ENCODE data around the gene ATP6V1E1. TPM values are rescaled to one million over a fixed set of nuclear protein-coding genes. Genes with fewer than 3 reads are reported as not detected.

Gene ATP6V1E1
- total RNA-seq, 1 experiment from 2014 or later: 89.2 TPM

- H3K27ac Mint-ChIP-seq: no peak overlapping the region; a peak in 1 of 7 replicates
Observed at GRCh38 chr22:17633998-17634323, 5.4 kb upstream of the ATP6V1E1 start.

More at GRCh38 chr22:17633998-17634323, 5.4 kb upstream of the ATP6V1E1 start:
- H3K4me1 Mint-ChIP-seq: peaks cover 6 to 13% of the 10 kb centered on the region in 2 experiments
- Histone ChIP-seq H3K14ac (ENCODE audit: insufficient read depth, low read length) (no peak overlapping the region), H3K27ac (ENCODE audit: insufficient read length, low read depth, low read length) (no peak overlapping the region), H3K79me2 (ENCODE audit: insufficient read depth, low read length) (no peaks in the 10 kb centered on the region), H2AK5ac (ENCODE audit: insufficient read length, low read length) (no peak overlapping the region), H3K56ac (ENCODE audit: insufficient read length, low read depth, low read length) (no peak overlapping the region), H3K27me3 (ENCODE audit: insufficient read depth, low read length) (no peaks in the 10 kb centered on the region), H4K8ac (replicated peaks; ENCODE audit: insufficient read length, low read depth, low read length) (no peak overlapping the region), H3K23me2 (ENCODE audit: insufficient read length, low read depth, low read length, poor library complexity, severe bottlenecking) (no peaks in the 10 kb centered on the region), H2BK15ac (ENCODE audit: low read depth, low read length) (no peak overlapping the region), H3K23ac (ENCODE audit: insufficient read length, low read depth, low read length) (no peak overlapping the region), H3K9me3 (ENCODE audit: control insufficient read depth, low read depth, low read length) (no peaks in the 10 kb centered on the region), H3K18ac (ENCODE audit: insufficient read length, low read depth, low read length) (no peak overlapping the region), H3K4me1 (ENCODE audit: insufficient read depth, low read length) (no peaks in the 10 kb centered on the region; the same call in 1 of the 2 replicates), H3K9ac (ENCODE audit: extremely low read depth, insufficient read length, low read length) (no peak overlapping the region), H2BK12ac (ENCODE audit: insufficient read length, low read depth, low read length) (no peak overlapping the region), H2BK5ac (ENCODE audit: insufficient read length, low read length) (no peak overlapping the region), H3K79me1 (ENCODE audit: insufficient read depth, low read depth, low read length, poor library complexity, severe bottlenecking) (no peaks in the 10 kb centered on the region), H3K4me2 (ENCODE audit: insufficient read depth, insufficient read length, low read length) (no peak overlapping the region), H2BK20ac (ENCODE audit: low read depth, low read length, poor library complexity, severe bottlenecking) (no peak overlapping the region), H4K5ac (ENCODE audit: insufficient read length, low read depth, low read length) (no peak overlapping the region), H2AFZ (ENCODE audit: low read length) (no peak overlapping the region), H2BK120ac (ENCODE audit: low read depth, low read length, poor library complexity, severe bottlenecking) (no peak overlapping the region), H4K91ac (ENCODE audit: insufficient read length, low read depth, low read length) (no peak overlapping the region), H3K4ac (ENCODE audit: low read depth, low read length) (no peak overlapping the region), H3T11ph (ENCODE audit: low read length) (no peak overlapping the region), H4K20me1 (ENCODE audit: control insufficient read depth, insufficient read depth, insufficient read length) (no peaks in the 10 kb centered on the region)
- H3K4me3 Mint-ChIP-seq: no peak overlapping the region
- TF ChIP-seq CTCF (conservative IDR thresholded peaks at IDR 0.05): no peak
- H3K27me3 Mint-ChIP-seq (ENCODE audit: low read depth): no peaks in the 10 kb centered on the region
- no peaks in the 10 kb centered on the region for H3K36me3 Mint-ChIP-seq (ENCODE audit: insufficient read depth in 1 of 3, low read depth in 3 of 3)
- WGBS (ENCODE audit: extremely low coverage, insufficient read length, low lambda C conversion rate): no CpG with 5 or more reads among the region's 3 CpGs
- no peaks in the 10 kb centered on the region for H3K9me3 Mint-ChIP-seq
- no peak for DNase-seq
